Pancreas (tissue), 10 donors: ENCODE measurements around the gene LLPH. TPM values are rescaled to one million over a fixed set of nuclear protein-coding genes. Genes with fewer than 3 reads are reported as not detected.

Experiments used
- ATAC-seq, 4 donors: fragments of 200-7000 bp; cut with Tn5 transposase; one replicate each; pipeline versions ENCODE4 v1.8.0 to v1.9.1; 2020; ENCODE audit warnings: mild to moderate bottlenecking in 4 of 4, moderate library complexity in 4 of 4
- DNase-seq, 6 donors: peaks; one replicate each; pipeline ENCODE4 v3.0.0-alpha.2; 2020
- FAIRE-seq: peaks from 2 replicates; lab custom pipeline; 2012; peaks lifted over from hg19 to GRCh38; lab: Jason Lieb, UNC
- H3K27ac ChIP-seq, 4 donors: fragments of 200-600 bp; sonication (generic); 1 replicate in 3 of 4; 2 replicates in 1 of 4; pipeline versions ENCODE4 v1.5.0 to v1.8.0; 2020
- H3K27me3 ChIP-seq, 4 donors: fragments of 200-600 bp; one replicate each; pipeline ENCODE4 v1.8.0; 2021
- H3K36me3 ChIP-seq, 3 donors: fragments of 200-600 bp; sonication (generic) in 1 of 3; one replicate each; pipeline versions ENCODE4 v1.5.0 to v1.8.0; 2020 to 2021
- H3K4me1 ChIP-seq, 3 donors: fragments of 200-600 bp; one replicate each; pipeline ENCODE4 v1.8.0; 2021
- H3K4me3 ChIP-seq, 4 donors: fragments of 200-600 bp; sonication (generic) in 2 of 4; one replicate each; pipeline versions ENCODE4 v1.5.0 to v1.8.0; 2020 to 2021
- H3K9me3 ChIP-seq, 4 donors: fragments of 200-600 bp; one replicate each; pipeline ENCODE4 v1.8.0; 2021
- WGBS, 2 donors: extraction: QIAGEN DNeasy Blood & Tissue Kit; methylation state at CpG; one replicate each; pipeline ENCODE4 v1.1.7; 2013; 5-methylcytosine and 5-hydroxymethylcytosine counted together
- intact Hi-C, 3 donors: fragments of 100-400 bp; cut with DNase I; formaldehyde crosslinking; loops; one replicate each; pipeline versions ENCODE4 v1.11.1 to v1.14.2; 2022
- polyA plus RNA-seq, 2 donors: library from polyadenylated mRNA; stranded (reverse); fragments of 200-250 nt; gene quantifications; one replicate each; pipeline ENCODE4 v1.2.3, GENCODE V29; 2013
- total RNA-seq, 6 donors: library from RNA; stranded (reverse); fragmentation: NEBNext Ultra II Directional in 4 of 6; extraction: Animal tissue kit (Norgen Biotek cat#: 25700) in 4 of 6; gene quantifications; one replicate each; pipeline versions ENCODE4 v1.2.1 to v1.2.4, GENCODE V29; 2021 to 2023
- TF ChIP-seq, protein P1 (sequence below), 4 donors: fragments of 200-600 bp; sonication (generic) in 3 of 4; IDR thresholded peaks; one replicate each; pipeline versions ENCODE4 v1.5.0 to v1.8.0; 2021; ENCODE audit warnings: antibody characterized with exemption in 4 of 4
- donor health status: healthy with polysubstance abuse.
- donor health status: DM: no; HTN: no; CAD: no; lungs with moderate emphysema.
- donor health status: DM: no; HTN: no; CAD: no.
- donor health status: control.
- donor health status: control.
- donor health status: Bipolar disorder and iron deficiency.
- donor health status: DM: yes; HTN: yes; CAD: no.
- donor health status: DM: no; HTN: no; CAD: no.
- donor health status: DM: no; HTN: no; CAD: no.
- donor health status: DM: yes; HTN: yes; CAD: no.

The LLPH gene
- total and polyA plus RNA-seq, 8 donors, result 3.8 to 10.5 (median 7.9) TPM

DNA sequence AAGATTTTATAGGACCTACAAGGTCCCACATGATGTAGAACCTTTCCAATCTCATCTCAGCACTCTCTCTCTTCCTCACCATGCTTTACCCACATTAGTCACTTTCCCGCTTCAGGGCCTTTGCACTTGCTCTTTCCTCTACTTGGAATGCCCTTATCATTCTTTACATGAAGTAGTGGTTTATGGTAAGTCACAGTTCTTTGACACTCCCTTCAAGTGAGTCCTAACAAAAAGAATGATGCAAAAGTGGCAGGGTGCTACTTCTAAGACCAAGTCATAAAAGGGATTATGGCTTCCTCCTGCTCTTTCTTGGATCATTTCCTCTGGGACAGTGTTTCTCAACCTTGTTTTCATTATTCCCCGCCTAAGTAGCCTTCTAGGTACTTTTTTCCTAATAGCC lies 26.1 kb upstream of the LLPH start:
- no peak for ATAC-seq
- Histone ChIP-seq H3K4me3 (no peak overlapping the region), H3K27me3 (no peaks in the 10 kb centered on the region), H3K36me3 (no peaks in the 10 kb centered on the region), H3K9me3 (no peaks in the 10 kb centered on the region), H3K27ac (no peak overlapping the region), H3K4me1 (no peaks in the 10 kb centered on the region)
- intact Hi-C loops, result no loop called here
- DNase-seq, result no peak
- TF ChIP-seq, protein P1, sequence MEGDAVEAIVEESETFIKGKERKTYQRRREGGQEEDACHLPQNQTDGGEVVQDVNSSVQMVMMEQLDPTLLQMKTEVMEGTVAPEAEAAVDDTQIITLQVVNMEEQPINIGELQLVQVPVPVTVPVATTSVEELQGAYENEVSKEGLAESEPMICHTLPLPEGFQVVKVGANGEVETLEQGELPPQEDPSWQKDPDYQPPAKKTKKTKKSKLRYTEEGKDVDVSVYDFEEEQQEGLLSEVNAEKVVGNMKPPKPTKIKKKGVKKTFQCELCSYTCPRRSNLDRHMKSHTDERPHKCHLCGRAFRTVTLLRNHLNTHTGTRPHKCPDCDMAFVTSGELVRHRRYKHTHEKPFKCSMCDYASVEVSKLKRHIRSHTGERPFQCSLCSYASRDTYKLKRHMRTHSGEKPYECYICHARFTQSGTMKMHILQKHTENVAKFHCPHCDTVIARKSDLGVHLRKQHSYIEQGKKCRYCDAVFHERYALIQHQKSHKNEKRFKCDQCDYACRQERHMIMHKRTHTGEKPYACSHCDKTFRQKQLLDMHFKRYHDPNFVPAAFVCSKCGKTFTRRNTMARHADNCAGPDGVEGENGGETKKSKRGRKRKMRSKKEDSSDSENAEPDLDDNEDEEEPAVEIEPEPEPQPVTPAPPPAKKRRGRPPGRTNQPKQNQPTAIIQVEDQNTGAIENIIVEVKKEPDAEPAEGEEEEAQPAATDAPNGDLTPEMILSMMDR (IDR thresholded peaks at IDR 0.05), result no peak
- 98 to 100% methylated on average over 2 of the region's 2 CpGs for WGBS, 2 donors
- no peak for FAIRE-seq

GRCh38 chr12:66154776-66155175 lies 24.2 kb upstream of the LLPH start:
- DNase-seq (no peak), FAIRE-seq (no peak), ATAC-seq (no peak)
- TF ChIP-seq, protein P1 (IDR thresholded peaks at IDR 0.05), result no peak
- no peak overlapping the region for H3K4me3 ChIP-seq
- no peaks in the 10 kb centered on the region for H3K4me1 ChIP-seq
- no peaks in the 10 kb centered on the region for H3K9me3 ChIP-seq
- intact Hi-C loops, result no loop called here
- H3K27ac ChIP-seq, result no peak overlapping the region
- no peaks in the 10 kb centered on the region for H3K27me3 ChIP-seq
- peaks cover 0 to 4% (median 0%) of the 10 kb centered on the region in 3 donors for H3K36me3 ChIP-seq

- no peak for FAIRE-seq
- intact Hi-C loops, result no loop called here
Measured at GRCh38 chr12:66152732-66153131, 22.2 kb upstream of the LLPH start.

DNA sequence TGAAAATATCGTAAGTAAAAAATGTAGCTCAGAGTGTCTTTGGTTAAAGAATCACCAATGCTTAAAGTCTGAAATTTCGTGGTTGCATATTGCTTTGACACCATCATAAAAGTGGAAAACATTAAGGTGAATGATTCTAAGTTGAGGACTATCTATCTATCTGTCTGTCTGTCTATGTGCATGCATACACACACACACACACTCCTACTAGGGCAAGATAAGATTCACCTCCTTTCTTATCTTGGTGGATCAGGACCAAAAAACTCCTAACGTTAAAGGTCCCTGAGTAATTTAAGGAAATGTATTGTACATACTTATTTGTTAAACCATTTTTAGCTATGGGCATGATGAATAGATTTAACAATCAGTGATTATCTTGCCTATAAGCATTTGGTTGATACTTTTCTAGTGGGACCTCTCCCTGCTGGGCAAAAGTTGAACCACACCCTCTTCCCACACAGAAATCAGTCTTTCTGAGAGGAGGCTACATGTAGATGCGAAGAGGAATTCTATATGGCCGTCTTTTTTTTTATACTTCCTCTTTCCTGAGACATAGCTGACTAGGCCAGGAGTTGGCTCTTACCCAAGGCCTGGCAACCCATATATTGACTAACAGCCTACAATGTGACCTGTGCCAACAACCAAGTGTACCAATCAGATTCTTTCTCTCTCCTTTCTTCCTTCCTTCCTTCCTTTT lies 19.3 kb upstream of the LLPH start:
- peak in 3 of 4 donors; percentile 40 to 58 (median 54) for ATAC-seq
- H3K27me3 ChIP-seq, result no peaks in the 10 kb centered on the region
- no peak overlapping the region for H3K4me3 ChIP-seq
- TF ChIP-seq, protein P1 (IDR thresholded peaks at IDR 0.05), result no peak
- 79 to 83% methylated on average over 5 of the region's 5 CpGs for WGBS, 2 donors
- no peaks in the 10 kb centered on the region for H3K9me3 ChIP-seq
- intact Hi-C loops, result no loop called here
- no peak overlapping the region for H3K27ac ChIP-seq
- DNase-seq, result no peak
- H3K4me1 ChIP-seq, result peaks cover 0 to 5% (median 0%) of the 10 kb centered on the region in 3 donors
- peaks cover 0 to 4% (median 0%) of the 10 kb centered on the region in 3 donors for H3K36me3 ChIP-seq
- FAIRE-seq, result no peak

More at GRCh38 chr12:66152732-66153131, 22.2 kb upstream of the LLPH start:
- no peak overlapping the region for H3K4me3 ChIP-seq
- no peaks in the 10 kb centered on the region for H3K4me1 ChIP-seq
- no peak overlapping the region for H3K27ac ChIP-seq
- H3K36me3 ChIP-seq, result peaks cover 0 to 4% (median 0%) of the 10 kb centered on the region in 3 donors
- H3K27me3 ChIP-seq, result no peaks in the 10 kb centered on the region
- H3K9me3 ChIP-seq, result no peaks in the 10 kb centered on the region
- TF ChIP-seq, protein P1 (IDR thresholded peaks at IDR 0.05), result no peak
- no peak for ATAC-seq
- WGBS, 2 donors, result 87 to 93% methylated on average over 1 of the region's 1 CpG
- no peak for DNase-seq
